ENCODE measurements around the gene MUC5AC.

Gene MUC5AC

GRCh38 chr11:1200611-1201191 lies 42.9 kb downstream of the MUC5AC start:
- no peak overlapping the region for H3K9ac ChIP-seq (ENCODE audit: low read depth, low read length)
- H3K27me3 ChIP-seq (ENCODE audit: control insufficient read depth, insufficient read depth, low read length), result no peaks in the 10 kb centered on the region
- H3K4me1 ChIP-seq (ENCODE audit: control insufficient read depth, insufficient read depth, low read length), result no peaks in the 10 kb centered on the region
- no peaks in the 10 kb centered on the region for H3K9me3 ChIP-seq (ENCODE audit: control insufficient read depth, insufficient read depth, low read length)
- H3K36me3 ChIP-seq (ENCODE audit: control insufficient read depth, insufficient read depth, low read length), result no peaks in the 10 kb centered on the region
- no peak overlapping the region for H3K4me3 ChIP-seq (ENCODE audit: low read depth, low read length)

- Histone ChIP-seq H3K9ac (ENCODE audit: low read depth, low read length) (no peak overlapping the region), H3K4me1 (ENCODE audit: control insufficient read depth, insufficient read depth, low read length) (no peaks in the 10 kb centered on the region), H3K36me3 (ENCODE audit: control insufficient read depth, insufficient read depth, low read length) (no peaks in the 10 kb centered on the region), H3K27me3 (ENCODE audit: control insufficient read depth, insufficient read depth, low read length) (no peaks in the 10 kb centered on the region), H3K4me3 (ENCODE audit: low read depth, low read length) (no peak overlapping the region), H3K9me3 (ENCODE audit: control insufficient read depth, insufficient read depth, low read length) (no peaks in the 10 kb centered on the region)
Observed at GRCh38 chr11:1201395-1202153, 43.8 kb downstream of the MUC5AC start.

GRCh38 chr11:1202154-1202775 lies 44.5 kb downstream of the MUC5AC start:
- Histone ChIP-seq H3K27me3 (ENCODE audit: control insufficient read depth, insufficient read depth, low read length) (no peaks in the 10 kb centered on the region), H3K9me3 (ENCODE audit: control insufficient read depth, insufficient read depth, low read length) (no peaks in the 10 kb centered on the region), H3K36me3 (ENCODE audit: control insufficient read depth, insufficient read depth, low read length) (no peaks in the 10 kb centered on the region), H3K9ac (ENCODE audit: low read depth, low read length) (no peak overlapping the region), H3K4me3 (ENCODE audit: low read depth, low read length) (no peak overlapping the region), H3K4me1 (ENCODE audit: control insufficient read depth, insufficient read depth, low read length) (no peaks in the 10 kb centered on the region)

GRCh38 chr11:1202776-1203504 lies 45.2 kb downstream of the MUC5AC start:
- Histone ChIP-seq H3K4me1 (ENCODE audit: control insufficient read depth, insufficient read depth, low read length) (no peaks in the 10 kb centered on the region), H3K9me3 (ENCODE audit: control insufficient read depth, insufficient read depth, low read length) (no peaks in the 10 kb centered on the region), H3K27me3 (ENCODE audit: control insufficient read depth, insufficient read depth, low read length) (no peaks in the 10 kb centered on the region), H3K36me3 (ENCODE audit: control insufficient read depth, insufficient read depth, low read length) (no peaks in the 10 kb centered on the region), H3K4me3 (ENCODE audit: low read depth, low read length) (no peak overlapping the region), H3K9ac (ENCODE audit: low read depth, low read length) (no peak overlapping the region)

- Histone ChIP-seq H3K4me3 (ENCODE audit: low read depth, low read length) (no peak overlapping the region), H3K27me3 (ENCODE audit: control insufficient read depth, insufficient read depth, low read length) (no peaks in the 10 kb centered on the region), H3K9ac (ENCODE audit: low read depth, low read length) (no peak overlapping the region), H3K4me1 (ENCODE audit: control insufficient read depth, insufficient read depth, low read length) (no peaks in the 10 kb centered on the region), H3K36me3 (ENCODE audit: control insufficient read depth, insufficient read depth, low read length) (no peaks in the 10 kb centered on the region), H3K9me3 (ENCODE audit: control insufficient read depth, insufficient read depth, low read length) (no peaks in the 10 kb centered on the region)
Observed at GRCh38 chr11:1203505-1204271, 45.9 kb downstream of the MUC5AC start.

GRCh38 chr11:1204381-1205101 lies 46.8 kb downstream of the MUC5AC start:
- H3K9ac ChIP-seq (ENCODE audit: low read depth, low read length), result no peak overlapping the region
- H3K36me3 ChIP-seq (ENCODE audit: control insufficient read depth, insufficient read depth, low read length), result no peaks in the 10 kb centered on the region
- H3K4me3 ChIP-seq (ENCODE audit: low read depth, low read length), result no peak overlapping the region
- H3K27me3 ChIP-seq (ENCODE audit: control insufficient read depth, insufficient read depth, low read length), result no peaks in the 10 kb centered on the region
- H3K4me1 ChIP-seq (ENCODE audit: control insufficient read depth, insufficient read depth, low read length), result no peaks in the 10 kb centered on the region
- no peaks in the 10 kb centered on the region for H3K9me3 ChIP-seq (ENCODE audit: control insufficient read depth, insufficient read depth, low read length)

- H3K9ac ChIP-seq (ENCODE audit: low read depth, low read length), result no peak overlapping the region
- no peaks in the 10 kb centered on the region for H3K9me3 ChIP-seq (ENCODE audit: control insufficient read depth, insufficient read depth, low read length)
- H3K4me1 ChIP-seq (ENCODE audit: control insufficient read depth, insufficient read depth, low read length), result no peaks in the 10 kb centered on the region
- no peak overlapping the region for H3K4me3 ChIP-seq (ENCODE audit: low read depth, low read length)
- H3K36me3 ChIP-seq (ENCODE audit: control insufficient read depth, insufficient read depth, low read length), result no peaks in the 10 kb centered on the region
- H3K27me3 ChIP-seq (ENCODE audit: control insufficient read depth, insufficient read depth, low read length), result no peaks in the 10 kb centered on the region
Observed at GRCh38 chr11:1205121-1205986, 47.6 kb downstream of the MUC5AC start.

- H3K27me3 ChIP-seq (ENCODE audit: control insufficient read depth, insufficient read depth, low read length), result no peaks in the 10 kb centered on the region
- no peaks in the 10 kb centered on the region for H3K36me3 ChIP-seq (ENCODE audit: control insufficient read depth, insufficient read depth, low read length)
- H3K4me1 ChIP-seq (ENCODE audit: control insufficient read depth, insufficient read depth, low read length), result no peaks in the 10 kb centered on the region
- H3K9ac ChIP-seq (ENCODE audit: low read depth, low read length), result no peak overlapping the region
- H3K9me3 ChIP-seq (ENCODE audit: control insufficient read depth, insufficient read depth, low read length), result no peaks in the 10 kb centered on the region
- no peak overlapping the region for H3K4me3 ChIP-seq (ENCODE audit: low read depth, low read length)
Observed at GRCh38 chr11:1205987-1206331, 48.2 kb downstream of the MUC5AC start.

- Histone ChIP-seq H3K36me3 (ENCODE audit: control insufficient read depth, insufficient read depth, low read length) (no peaks in the 10 kb centered on the region), H3K9ac (ENCODE audit: low read depth, low read length) (no peak overlapping the region), H3K4me1 (ENCODE audit: control insufficient read depth, insufficient read depth, low read length) (no peaks in the 10 kb centered on the region), H3K27me3 (ENCODE audit: control insufficient read depth, insufficient read depth, low read length) (no peaks in the 10 kb centered on the region), H3K9me3 (ENCODE audit: control insufficient read depth, insufficient read depth, low read length) (no peaks in the 10 kb centered on the region), H3K4me3 (ENCODE audit: low read depth, low read length) (no peak overlapping the region)
Observed at GRCh38 chr11:1206391-1207271, 48.9 kb downstream of the MUC5AC start.

Data from iPS-15b (cell line).